Glomerular endothelial cell (primary cell): Measurements from ENCODE around the gene GJD3. TPM values are rescaled to one million over a fixed set of nuclear protein-coding genes. Genes with fewer than 3 reads are reported as not detected.

Source experiments
- DNase-seq: peaks from one replicate; pipeline ENCODE4 v3.0.0-alpha.2; 2011; ENCODE audit warnings: low read depth, low spot score; ENCODE audit errors: extremely low read depth
- total RNA-seq: library from RNA; depleted of rRNA; stranded (reverse); fragments of >200 nt; gene quantifications from 2 replicates; pipeline ENCODE4 v1.2.3, GENCODE V29; 2015

GJD3 gene
- total RNA-seq, 1 donor from 2014 or later: 3.6 TPM

GRCh38 chr17:40313668-40314583 lies 50.6 kb downstream of the GJD3 start:
- no peak for DNase-seq

Other genes with a start within 250 kb of the GJD3 start
- gene MSL1, start 242.8 kb downstream of the GJD3 start, total RNA-seq: 60.5 and 84.1 TPM in 2 replicates
- gene CASC3, start 224.2 kb downstream of the GJD3 start, total RNA-seq: 36.9 and 46.6 TPM in 2 replicates
- 2.0 and 4.6 TPM in 2 replicates for gene RAPGEFL1, start 187.3 kb downstream of the GJD3 start, total RNA-seq
- gene WIPF2, start 145.4 kb downstream of the GJD3 start, total RNA-seq: 15.9 and 17.3 TPM in 2 replicates
- gene CDC6, start 76.9 kb downstream of the GJD3 start, total RNA-seq: 4.5 and 12.1 TPM in 2 replicates
- gene RARA, start 55.6 kb downstream of the GJD3 start, total RNA-seq: 51.4 and 60.4 TPM in 2 replicates
- gene TOP2A, start 53.2 kb upstream of the GJD3 start, total RNA-seq: 23.8 and 26.8 TPM in 2 replicates
- gene IGFBP4, start 78.7 kb upstream of the GJD3 start, total RNA-seq: 207 and 577 TPM in 2 replicates
- gene TNS4, start 136.9 kb upstream of the GJD3 start, total RNA-seq: not detected in 2 replicates
- 0.05 TPM in 1 of 2 replicates, not detected in the other for gene CCR7, start 200.7 kb upstream of the GJD3 start, total RNA-seq